CD4-positive, alpha-beta T cell treated with Interleukin-12 subunit alpha and Interleukin-12 subunit beta, for 1 hour (primary cell): ENCODE data around the gene RREB1.

Source experiments
- DNase-seq: peaks from one replicate; pipeline ENCODE4 v3.0.0-alpha.2; 2020

Gene RREB1, protein sequence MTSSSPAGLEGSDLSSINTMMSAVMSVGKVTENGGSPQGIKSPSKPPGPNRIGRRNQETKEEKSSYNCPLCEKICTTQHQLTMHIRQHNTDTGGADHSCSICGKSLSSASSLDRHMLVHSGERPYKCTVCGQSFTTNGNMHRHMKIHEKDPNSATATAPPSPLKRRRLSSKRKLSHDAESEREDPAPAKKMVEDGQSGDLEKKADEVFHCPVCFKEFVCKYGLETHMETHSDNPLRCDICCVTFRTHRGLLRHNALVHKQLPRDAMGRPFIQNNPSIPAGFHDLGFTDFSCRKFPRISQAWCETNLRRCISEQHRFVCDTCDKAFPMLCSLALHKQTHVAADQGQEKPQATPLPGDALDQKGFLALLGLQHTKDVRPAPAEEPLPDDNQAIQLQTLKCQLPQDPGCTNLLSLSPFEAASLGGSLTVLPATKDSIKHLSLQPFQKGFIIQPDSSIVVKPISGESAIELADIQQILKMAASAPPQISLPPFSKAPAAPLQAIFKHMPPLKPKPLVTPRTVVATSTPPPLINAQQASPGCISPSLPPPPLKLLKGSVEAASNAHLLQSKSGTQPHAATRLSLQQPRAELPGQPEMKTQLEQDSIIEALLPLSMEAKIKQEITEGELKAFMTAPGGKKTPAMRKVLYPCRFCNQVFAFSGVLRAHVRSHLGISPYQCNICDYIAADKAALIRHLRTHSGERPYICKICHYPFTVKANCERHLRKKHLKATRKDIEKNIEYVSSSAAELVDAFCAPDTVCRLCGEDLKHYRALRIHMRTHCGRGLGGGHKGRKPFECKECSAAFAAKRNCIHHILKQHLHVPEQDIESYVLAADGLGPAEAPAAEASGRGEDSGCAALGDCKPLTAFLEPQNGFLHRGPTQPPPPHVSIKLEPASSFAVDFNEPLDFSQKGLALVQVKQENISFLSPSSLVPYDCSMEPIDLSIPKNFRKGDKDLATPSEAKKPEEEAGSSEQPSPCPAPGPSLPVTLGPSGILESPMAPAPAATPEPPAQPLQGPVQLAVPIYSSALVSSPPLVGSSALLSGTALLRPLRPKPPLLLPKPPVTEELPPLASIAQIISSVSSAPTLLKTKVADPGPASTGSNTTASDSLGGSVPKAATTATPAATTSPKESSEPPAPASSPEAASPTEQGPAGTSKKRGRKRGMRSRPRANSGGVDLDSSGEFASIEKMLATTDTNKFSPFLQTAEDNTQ (N-terminal part only)

DNA sequence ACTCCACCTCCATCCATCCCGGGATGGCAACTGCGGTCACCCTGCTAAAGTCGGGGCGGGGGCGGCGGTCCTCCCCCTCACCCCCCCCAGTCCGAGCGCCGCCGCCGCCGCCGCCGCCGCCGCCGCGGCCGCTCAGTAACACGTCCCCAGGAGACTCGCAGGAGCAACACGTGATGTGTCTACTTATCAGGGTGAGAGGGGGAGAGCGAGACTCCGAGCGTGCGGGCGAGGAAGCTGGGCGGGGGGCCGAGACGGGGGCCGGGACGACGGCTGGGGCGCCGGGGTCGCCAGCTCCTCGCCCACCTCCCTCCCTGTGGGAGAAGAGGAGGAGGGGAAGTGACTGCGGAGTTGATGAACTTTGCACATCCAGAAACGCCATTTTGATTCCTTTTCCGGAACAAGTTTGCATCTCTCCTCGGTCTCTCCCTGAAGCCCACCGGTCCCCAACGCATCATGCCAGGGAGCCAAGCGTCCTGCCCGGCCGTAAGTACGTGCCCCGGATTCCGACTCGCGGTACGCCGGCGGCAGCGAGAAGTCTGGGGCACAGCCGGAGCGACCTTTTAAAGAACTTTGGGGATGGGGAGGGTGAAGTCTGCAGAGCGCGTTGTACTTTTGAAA lies at the start of gene RREB1:
Gene RREB1 (plus strand): TSS at position 384 of the 618 bp plus-strand sequence. CDS start 73,951 bp downstream, outside the sequence.
- DNase-seq = peak; percentile 65

DNA sequence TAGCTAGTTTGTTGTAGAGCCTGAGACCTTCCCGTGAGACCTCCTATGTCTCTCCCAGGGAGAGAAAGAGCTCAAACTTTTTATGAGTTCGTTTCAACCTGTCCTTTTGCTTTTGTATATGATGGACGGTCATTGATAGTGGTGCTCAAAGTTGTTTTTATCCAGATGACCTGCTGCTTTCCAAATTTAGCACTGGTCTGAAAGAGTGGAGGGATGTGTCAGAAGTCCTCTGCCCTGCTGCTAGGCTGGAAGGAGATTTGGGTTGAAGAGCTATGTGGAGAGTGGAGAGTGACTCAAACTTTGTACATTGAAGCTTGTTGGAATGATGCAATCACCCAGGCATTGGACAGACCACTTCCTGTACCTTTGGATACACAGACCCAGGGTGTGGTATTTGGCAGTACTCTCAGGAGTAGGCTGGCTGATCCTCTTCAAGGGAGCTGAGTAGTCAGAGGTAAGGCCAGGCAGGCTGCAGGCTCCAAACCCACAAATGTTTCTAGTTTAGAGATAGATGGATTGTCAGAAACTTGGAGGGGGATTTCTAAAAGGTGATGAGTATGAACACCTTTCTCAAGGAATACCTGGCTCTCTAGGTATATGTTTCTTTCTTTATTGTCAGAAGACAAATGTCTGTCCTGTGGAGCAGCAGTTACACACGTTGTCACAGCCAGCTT lies 49.4 kb upstream of the RREB1 start:
- DNase-seq = no peak

DNA sequence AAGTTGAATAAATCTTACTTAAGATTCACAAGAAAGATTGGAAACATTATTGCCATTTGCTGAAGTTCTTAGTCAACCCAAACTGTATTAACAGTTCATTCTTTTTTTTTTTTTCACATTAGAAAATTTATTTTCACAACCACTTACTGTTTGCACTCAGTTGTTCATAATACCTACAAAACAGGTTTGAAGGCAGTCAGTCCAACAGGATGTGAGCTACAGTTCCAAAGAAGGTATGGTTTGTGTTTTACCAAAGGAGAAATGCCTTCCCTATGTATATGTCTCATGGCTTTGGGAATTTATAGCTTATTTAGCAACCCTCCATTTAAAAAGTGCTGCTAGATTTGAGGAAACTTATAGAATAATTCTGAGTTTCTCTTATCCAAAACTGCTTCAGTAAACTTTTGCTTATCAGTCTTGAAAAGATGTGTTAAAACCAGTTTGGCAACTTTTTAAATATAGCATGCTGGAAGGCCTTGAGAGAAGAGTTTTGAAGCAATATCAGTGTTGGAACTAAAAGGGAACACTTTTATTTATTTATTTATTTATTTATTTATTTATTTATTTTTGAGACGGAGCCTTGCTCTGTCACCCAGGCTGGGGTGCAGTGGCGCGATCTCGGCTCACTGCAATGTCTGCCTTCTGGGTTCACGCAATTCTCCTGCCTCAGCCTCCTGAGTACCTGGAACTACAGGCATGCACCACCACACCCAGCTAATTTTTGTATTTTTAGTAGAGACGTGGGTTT lies 46.8 kb upstream of the RREB1 start:
- DNase-seq = no peak

DNA sequence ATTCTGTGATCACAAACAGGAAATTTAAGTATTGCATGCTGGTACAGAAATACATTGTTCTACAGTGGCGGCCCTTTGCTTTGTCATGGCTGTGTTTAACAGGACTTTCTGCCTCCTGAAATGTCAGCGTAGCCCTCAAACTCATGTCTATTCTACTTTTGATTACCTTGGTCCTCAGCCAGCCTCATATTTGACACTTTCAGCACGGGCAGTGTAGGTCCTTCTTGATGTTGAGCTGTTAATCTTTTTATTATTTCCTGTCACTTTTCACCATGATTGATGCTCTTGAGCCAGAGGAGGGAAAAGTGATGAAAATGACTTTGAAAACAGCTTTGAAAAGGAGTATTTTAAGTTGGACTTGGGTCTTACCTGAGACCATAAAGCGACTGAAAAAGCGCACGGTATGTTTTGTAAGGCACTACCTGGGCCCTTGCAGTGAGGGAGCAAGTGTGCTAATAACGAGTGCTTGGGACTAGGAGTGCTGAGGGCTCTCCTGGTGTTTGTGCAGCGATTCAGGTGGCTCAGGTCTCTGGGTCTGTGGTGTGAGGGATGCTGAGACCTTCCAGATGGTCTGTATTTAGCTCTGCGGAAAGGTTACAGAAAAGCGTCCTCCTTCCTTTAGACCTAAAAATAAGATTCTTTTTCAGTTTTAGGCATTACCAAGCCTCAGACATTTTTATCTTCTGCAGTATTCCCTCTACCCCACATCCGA lies 45.2 kb upstream of the RREB1 start:
- DNase-seq = no peak

DNA sequence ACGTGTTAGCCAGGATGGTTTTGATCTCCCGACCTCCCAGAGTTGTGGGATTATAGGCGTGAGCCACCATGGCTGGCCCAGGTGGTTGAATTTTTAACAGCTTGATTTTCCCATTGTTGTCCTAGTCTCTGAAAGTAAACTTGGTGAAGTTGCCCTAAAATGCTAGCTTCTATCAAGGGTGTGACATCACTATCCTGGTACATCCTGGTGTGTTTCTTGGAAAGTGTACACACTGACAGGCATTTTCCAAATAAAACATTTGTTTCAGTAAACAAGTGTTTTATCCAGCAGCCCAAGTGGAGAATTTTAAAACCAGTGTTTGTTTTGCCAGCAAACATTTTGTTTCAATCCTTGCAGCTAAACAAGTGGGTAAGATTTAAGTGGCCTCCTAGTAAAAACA lies 40.5 kb upstream of the RREB1 start:
- DNase-seq = no peak

DNA sequence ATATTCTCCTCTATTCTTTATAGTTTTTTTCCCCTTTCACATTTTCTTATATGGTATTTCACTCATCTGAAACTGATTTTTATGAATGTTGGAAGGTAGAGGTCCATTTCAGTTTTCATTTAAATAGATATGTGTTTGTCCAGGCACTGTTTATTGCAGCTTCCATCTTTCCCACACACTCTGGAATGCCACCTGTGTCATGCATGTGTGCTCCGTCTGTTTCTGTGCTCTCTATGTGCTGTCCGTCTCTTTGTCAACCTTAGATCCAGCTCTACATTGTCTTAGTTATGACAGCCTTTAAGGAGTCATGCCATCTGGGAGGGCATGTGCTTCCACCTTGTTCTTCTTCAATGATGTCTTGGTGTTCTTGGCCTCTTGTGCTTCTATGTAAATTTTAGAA lies 36.4 kb upstream of the RREB1 start:
- no peak for DNase-seq

DNA sequence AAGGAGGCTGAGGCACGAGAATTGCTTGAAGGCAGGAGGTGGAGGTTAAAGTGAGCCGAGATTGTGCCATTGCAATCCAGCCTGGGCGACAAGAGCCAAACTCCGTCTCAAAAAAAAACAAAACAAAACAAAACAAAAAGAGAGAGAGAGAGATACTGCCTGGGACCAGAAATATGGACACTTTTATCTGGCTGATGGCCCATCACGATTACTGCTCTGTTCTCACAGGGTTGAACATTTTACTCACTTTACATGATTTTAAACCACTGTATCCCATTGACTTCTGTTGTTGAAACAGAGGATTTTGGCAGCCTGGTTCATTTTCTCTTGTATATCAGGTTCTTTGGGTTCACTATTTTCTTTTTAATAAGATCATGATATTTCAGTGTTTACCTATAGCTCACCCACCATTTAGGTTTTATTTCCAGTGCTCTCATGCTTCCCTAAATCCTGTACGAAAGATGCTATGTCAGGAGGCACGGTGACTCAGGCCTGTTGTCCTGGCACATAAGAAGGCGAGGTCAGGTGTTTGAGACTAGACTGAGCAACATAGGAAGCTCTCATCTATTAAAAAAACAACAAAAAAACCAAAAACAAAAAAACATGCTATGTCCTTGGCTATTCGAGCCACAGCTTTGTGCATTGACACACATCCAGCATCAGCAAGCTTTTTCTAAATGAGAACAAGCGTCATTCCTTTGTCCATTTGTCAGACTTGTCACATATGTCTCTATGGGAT lies 34.5 kb upstream of the RREB1 start:
- no peak for DNase-seq

DNA sequence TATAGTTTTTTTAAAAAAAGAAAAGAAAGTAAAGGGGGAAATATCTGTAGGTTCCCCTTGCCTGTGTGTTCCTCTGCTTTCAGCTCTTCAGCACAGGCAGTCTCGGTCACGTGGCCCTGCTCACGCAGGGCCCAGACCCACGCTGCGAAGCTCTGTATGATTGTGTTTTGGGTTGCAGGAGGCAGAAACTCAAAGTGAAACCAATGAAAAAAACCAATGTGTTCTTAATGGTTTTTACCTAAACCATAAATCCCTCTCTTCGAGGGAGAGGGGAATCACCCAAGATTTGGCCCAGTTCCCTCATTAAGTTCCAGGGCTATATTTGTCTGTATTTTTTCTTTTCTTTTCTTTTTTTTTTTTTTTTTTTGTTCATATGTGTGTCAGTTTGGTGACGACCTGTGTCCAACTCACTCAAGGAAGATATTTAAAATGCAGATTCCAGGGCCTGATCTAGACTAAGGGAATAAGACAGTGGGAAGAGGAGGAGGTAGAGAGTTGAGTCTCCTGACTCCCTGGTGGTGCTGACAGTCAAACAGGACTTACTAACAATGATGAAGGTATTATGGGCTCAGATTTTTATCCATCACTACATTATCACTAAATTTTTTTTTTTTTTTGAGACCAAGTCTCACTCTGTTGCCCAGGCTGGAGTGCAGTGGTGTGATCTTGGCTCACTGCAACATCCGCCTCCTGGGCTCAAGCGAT lies 33.8 kb upstream of the RREB1 start:
- DNase-seq = peak; percentile 56

DNA sequence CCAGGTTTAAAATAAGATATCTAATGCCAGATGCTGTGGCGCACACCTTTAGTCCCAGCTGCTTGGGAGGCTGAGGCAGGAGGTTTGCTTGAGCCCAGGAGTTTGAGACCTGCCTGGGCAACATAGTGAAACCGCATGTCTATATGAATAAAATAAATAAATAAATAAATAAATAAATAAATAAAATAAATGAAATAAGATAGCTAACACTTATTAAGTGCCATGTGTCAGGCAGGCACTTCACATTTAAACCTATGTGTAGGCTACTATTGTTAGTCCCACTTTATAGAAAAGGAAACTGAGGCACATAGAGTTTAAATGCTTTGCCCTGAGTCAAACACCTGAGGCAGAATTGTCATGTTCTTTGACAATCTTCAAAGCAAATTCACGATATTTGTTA lies 32.9 kb upstream of the RREB1 start:
- no peak for DNase-seq

DNA sequence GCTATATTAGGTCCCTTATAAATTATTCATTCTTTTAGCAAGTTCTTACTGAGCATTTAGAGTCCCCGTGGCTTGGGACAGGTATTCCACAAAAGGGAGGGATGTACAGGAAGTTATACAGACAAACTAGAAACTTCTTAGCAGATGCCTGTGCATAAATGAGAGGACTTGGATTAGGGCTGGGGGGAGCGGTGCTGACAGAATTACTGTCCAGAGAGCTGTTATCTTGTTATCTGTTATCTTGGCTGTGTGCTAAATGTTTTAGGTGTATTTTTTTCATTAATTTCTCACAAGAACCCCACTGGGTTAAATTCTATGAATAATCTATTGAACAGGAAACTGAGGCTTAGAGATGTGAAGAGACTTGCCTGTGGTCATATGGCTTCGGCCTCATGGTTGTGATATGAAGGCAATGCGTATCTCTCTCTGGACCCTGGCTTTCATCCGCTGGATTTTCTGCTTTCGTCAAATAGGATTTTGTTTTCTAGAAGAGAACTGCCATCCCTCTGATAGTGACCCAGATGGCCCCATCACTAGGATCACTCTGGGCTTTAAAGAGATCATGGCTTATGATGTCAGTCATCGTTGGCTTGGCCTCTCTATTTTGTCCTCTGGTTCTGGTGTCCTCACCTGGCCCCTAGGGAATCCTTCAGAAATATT lies 32.3 kb upstream of the RREB1 start:
- DNase-seq = no peak

DNA sequence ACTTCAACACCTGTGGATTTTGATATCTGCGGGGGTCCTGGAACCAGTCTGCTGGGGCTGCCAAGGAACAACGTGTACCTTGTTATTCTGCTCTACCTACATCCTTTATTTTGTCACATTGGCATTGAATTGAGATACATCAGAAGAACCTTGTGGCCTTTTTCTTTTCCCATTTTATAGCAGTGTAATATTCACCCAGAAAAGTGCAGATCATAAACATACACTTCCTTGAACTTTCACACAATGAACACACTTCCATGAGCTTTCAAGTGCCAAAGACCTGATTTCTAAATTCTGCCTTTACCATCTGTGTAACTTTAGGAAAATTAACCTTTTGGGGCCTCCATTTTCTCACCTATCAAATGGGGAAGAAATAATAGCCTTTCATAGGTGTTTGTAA lies 29.9 kb upstream of the RREB1 start:
- no peak for DNase-seq

DNA sequence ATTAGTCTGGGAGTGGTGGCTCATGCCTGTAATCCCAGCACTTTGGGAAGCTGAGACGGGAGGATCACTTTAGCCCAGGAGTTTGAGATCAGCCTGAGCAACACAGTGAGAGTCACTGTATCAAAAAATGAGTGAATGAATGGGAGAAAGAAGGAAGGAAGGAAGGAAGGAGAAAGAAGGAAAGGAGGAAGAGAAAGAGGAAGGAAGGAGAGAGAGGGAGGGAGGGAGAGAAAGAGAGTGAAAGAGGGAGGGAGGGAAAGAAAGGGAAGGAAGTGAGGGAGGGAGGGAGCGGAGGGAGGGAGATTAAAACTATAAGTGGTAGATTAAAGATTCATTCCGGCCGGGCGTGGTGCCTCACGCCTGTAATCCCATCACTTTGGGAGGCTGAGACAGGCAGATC lies 28.9 kb upstream of the RREB1 start:
- DNase-seq = no peak

DNA sequence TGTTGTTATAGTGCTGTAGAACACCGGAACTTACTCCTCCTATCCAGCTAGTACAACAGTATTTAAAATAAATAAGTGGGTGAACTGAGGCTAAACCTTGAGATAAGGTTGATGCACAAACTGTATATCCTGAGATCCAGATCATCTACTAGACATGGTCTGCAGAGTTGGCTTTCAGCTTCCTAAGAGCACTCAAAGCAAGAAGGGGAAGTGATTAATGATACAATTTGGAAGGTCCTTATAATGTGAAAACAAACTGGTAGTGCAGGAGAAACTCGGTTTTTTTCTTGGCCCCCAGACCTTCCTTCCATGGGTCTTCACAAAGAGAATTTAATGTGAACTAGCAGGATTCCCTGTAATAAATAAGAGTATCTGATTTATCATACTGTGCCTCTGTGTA lies 27.4 kb upstream of the RREB1 start:
- DNase-seq = no peak

DNA sequence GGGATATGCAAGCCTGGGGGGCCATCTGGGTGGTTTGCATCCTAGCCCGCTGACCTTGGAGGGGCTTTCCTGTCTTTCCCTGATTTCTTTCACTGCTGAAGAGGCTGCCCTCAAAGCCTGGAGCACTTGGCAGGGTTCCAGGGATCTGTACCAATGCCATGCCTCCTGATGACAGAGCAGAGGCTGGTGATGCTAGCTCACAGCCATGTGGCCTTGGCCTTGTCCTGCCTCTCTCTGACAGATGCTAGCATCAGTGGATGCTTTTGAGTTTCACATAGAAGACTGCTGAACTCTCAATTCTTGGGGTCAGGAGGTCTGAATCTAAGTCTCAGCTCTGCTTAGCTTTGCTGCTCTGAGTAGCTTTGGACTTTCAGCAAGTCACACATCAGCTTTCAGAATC lies 21.9 kb upstream of the RREB1 start:
- peak; percentile 13 for DNase-seq

DNA sequence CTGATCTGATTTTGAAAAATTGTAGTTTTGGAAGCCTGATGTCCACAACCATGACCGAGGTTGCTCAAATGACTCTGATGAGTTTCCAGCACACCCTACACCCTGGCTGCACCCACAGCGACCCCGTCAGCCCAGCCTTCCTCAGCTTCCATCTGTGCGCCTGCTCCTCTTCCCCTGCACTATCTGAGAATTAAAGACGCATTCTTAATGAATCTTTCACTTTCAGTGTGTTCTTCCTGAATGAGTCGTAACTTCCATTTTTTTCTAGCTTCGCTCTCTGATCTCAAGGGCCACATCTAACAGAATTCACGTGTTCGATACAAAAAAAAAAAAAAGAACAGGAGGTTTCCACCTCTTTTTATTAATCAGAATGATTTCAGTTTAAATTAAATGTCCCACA lies 21.3 kb upstream of the RREB1 start:
- DNase-seq = peak; percentile 52

DNA sequence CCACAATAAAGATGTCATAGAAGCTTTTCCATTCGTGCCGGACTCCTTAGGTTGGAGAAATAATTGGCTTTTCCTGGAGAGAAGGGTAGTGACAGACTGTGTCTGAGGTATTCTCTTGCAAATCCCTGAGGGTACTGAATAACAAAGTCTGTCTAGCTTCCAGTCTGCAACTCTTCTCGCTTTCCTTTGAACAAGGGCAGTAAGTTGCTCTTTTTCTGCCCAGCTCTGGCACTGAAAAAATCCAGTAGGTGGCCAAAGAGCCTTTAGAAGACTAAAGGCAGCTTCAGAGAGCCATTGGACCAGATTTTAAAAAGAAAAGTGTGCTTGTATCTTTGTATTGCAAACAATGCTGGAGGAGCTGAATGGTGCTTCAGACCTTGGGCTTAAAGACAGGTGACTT lies 20.7 kb upstream of the RREB1 start:
- DNase-seq = no peak

DNA sequence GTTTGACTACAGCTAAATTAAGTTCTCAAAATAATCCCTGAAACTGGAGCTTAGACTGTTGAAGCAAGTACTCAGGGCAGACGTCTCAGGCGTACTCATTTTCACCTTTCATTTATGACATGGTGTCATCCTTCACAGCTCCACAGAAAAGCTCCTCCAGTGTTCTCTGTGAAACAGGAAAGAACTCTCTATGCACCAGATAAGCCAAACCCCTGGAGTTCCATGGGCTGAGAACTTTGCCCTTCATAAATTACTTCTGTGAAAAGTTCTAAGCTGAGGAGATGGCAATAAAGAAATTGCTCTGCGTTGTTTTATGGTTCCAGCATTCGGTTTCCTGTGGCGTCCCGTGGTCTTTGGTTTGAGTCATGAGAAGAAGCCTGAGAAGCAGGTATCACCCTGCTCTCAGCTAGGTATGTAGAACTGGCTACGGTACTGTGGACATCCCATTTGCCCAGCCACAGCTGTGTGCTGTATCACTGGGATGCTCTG lies 20.2 kb upstream of the RREB1 start:
- DNase-seq = peak; percentile 29

DNA sequence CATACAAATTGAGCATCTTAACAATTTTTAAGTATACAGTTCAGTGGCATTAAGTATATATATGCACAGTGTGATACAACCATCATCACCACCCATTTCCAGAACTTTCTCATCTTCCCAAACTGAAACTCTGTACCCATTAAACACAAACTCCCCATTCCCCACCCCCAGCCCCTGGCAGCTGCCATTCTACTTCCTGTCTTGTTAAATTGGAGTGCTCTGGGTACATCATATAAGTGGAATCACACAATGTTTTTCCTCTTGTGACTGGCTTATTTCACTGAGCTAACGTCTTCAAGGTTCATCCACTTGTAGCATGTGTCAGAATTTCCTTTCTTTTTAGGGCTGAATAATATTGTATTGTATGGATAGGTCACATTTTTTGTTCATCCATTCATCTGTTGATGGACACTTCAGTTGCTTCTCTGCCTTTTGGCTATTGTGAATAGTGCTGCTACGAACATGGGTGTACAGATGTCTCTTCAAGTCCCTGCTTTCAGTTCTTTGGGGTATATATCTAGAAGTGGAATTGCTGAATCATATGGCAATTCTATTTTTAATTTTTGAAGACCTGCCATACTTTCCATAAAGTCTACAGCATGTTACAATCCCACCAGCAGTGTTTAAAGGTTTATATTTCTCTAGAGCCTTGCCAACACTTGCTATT lies 19.6 kb upstream of the RREB1 start:
- DNase-seq = no peak
